ENCODE results near the gene ERCC3.
"Not testable (repeated sequence)": the region's sequence is repeated elsewhere in the genome, so short reads cannot be mapped to it uniquely, and the experiment has no call there.

Gene ERCC3

GRCh38 chr2:127228102-127228501, 65.8 kb downstream of the ERCC3 start:
- TF ChIP-seq TCF4 (CRISPR knock-in tag; IDR thresholded peaks at IDR 0.05; ENCODE audit: borderline replicate concordance) (no peak), CREB5 (CRISPR knock-in tag; IDR thresholded peaks at IDR 0.05; ENCODE audit: low read depth) (no peak), BACH2 (CRISPR knock-in tag; IDR thresholded peaks at IDR 0.05; ENCODE audit: borderline replicate concordance) (no peak), ARNTL (CRISPR knock-in tag; IDR thresholded peaks at IDR 0.05; ENCODE audit: borderline replicate concordance, low read depth) (no peak), ZC3H10 (CRISPR knock-in tag; IDR thresholded peaks at IDR 0.05) (no peak), OSR1 (CRISPR knock-in tag; IDR thresholded peaks at IDR 0.05) (no peak), POU6F1 (CRISPR knock-in tag; IDR thresholded peaks at IDR 0.05; ENCODE audit: borderline replicate concordance, low read depth) (no peak), PPARA (CRISPR knock-in tag; IDR thresholded peaks at IDR 0.05; ENCODE audit: borderline replicate concordance) (no peak), ZNF70 (CRISPR knock-in tag; IDR thresholded peaks at IDR 0.05) (no peak), CSDC2 (CRISPR knock-in tag; IDR thresholded peaks at IDR 0.05) (no peak), SNAI2 (CRISPR knock-in tag; IDR thresholded peaks at IDR 0.05) (no peak)
- TF ChIP-seq, protein P1, sequence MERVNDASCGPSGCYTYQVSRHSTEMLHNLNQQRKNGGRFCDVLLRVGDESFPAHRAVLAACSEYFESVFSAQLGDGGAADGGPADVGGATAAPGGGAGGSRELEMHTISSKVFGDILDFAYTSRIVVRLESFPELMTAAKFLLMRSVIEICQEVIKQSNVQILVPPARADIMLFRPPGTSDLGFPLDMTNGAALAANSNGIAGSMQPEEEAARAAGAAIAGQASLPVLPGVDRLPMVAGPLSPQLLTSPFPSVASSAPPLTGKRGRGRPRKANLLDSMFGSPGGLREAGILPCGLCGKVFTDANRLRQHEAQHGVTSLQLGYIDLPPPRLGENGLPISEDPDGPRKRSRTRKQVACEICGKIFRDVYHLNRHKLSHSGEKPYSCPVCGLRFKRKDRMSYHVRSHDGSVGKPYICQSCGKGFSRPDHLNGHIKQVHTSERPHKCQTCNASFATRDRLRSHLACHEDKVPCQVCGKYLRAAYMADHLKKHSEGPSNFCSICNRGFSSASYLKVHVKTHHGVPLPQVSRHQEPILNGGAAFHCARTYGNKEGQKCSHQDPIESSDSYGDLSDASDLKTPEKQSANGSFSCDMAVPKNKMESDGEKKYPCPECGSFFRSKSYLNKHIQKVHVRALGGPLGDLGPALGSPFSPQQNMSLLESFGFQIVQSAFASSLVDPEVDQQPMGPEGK (CRISPR knock-in tag; IDR thresholded peaks at IDR 0.05; ENCODE audit: borderline replicate concordance), result no peak
- no peak for ATAC-seq

- not testable (repeated sequence) for ATAC-seq
These were observed 66.7 kb downstream of the ERCC3 start for GRCh38 chr2:127227264-127227660.

- ATAC-seq, result peak; percentile 21; the same call in 2 of the 3 replicates
- TF ChIP-seq CREB5 (CRISPR knock-in tag; IDR thresholded peaks at IDR 0.05; ENCODE audit: low read depth) (no peak), SNAI2 (CRISPR knock-in tag; IDR thresholded peaks at IDR 0.05) (no peak), ZFP3 (CRISPR knock-in tag; IDR thresholded peaks at IDR 0.05) (no peak), ZNF8 (CRISPR knock-in tag; IDR thresholded peaks at IDR 0.05) (no peak), ZFP30 (CRISPR knock-in tag; IDR thresholded peaks at IDR 0.05) (no peak), ISL1 (CRISPR knock-in tag; IDR thresholded peaks at IDR 0.05) (no peak), TOX (CRISPR knock-in tag; IDR thresholded peaks at IDR 0.05; ENCODE audit: borderline replicate concordance) (no peak), ARNTL (CRISPR knock-in tag; IDR thresholded peaks at IDR 0.05; ENCODE audit: borderline replicate concordance, low read depth) (no peak), PPARA (CRISPR knock-in tag; IDR thresholded peaks at IDR 0.05; ENCODE audit: borderline replicate concordance) (no peak), ZC3H10 (CRISPR knock-in tag; IDR thresholded peaks at IDR 0.05) (no peak), ZNF70 (CRISPR knock-in tag; IDR thresholded peaks at IDR 0.05) (no peak), POU6F1 (CRISPR knock-in tag; IDR thresholded peaks at IDR 0.05; ENCODE audit: borderline replicate concordance, low read depth) (no peak), ESRRG (CRISPR knock-in tag; IDR thresholded peaks at IDR 0.05) (no peak), OSR1 (CRISPR knock-in tag; IDR thresholded peaks at IDR 0.05) (no peak)
- TF ChIP-seq, protein P1 (CRISPR knock-in tag; IDR thresholded peaks at IDR 0.05; ENCODE audit: borderline replicate concordance), result no peak
- TF ChIP-seq, protein P2, sequence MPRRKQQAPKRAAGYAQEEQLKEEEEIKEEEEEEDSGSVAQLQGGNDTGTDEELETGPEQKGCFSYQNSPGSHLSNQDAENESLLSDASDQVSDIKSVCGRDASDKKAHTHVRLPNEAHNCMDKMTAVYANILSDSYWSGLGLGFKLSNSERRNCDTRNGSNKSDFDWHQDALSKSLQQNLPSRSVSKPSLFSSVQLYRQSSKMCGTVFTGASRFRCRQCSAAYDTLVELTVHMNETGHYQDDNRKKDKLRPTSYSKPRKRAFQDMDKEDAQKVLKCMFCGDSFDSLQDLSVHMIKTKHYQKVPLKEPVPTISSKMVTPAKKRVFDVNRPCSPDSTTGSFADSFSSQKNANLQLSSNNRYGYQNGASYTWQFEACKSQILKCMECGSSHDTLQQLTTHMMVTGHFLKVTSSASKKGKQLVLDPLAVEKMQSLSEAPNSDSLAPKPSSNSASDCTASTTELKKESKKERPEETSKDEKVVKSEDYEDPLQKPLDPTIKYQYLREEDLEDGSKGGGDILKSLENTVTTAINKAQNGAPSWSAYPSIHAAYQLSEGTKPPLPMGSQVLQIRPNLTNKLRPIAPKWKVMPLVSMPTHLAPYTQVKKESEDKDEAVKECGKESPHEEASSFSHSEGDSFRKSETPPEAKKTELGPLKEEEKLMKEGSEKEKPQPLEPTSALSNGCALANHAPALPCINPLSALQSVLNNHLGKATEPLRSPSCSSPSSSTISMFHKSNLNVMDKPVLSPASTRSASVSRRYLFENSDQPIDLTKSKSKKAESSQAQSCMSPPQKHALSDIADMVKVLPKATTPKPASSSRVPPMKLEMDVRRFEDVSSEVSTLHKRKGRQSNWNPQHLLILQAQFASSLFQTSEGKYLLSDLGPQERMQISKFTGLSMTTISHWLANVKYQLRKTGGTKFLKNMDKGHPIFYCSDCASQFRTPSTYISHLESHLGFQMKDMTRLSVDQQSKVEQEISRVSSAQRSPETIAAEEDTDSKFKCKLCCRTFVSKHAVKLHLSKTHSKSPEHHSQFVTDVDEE (CRISPR knock-in tag; IDR thresholded peaks at IDR 0.05), result no peak
These were observed 67.3 kb downstream of the ERCC3 start for GRCh38 chr2:127226520-127227263.
